8988T (cell line): ENCODE data around the gene OLFM2.
"Not testable (repeated sequence)": the region's sequence is repeated elsewhere in the genome, so short reads cannot be mapped to it uniquely, and the experiment has no call there.

Experiments
- DNase-seq: peaks from one replicate; pipeline ENCODE4 v3.0.0; 2011

Gene OLFM2

DNA sequence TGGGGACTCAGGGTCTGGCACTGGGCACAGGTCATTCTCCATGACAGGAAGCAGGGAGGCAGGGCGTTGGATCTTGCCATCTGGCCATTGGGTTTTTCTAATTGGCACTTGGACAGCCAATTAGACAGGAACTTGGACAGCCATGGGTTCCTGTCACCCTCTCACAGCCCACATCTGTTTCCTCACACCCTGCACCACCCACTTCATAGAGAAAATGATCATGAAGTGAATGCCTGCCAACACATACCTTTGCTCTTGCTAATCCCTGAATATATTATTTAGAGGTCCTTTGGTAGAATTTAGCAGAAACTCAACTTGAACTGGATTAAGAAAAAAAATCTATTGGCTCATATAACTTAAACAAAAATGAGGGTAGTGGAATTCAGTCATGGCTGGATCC lies 4.9 kb upstream of the OLFM2 start:
- DNase-seq: no peak

DNA sequence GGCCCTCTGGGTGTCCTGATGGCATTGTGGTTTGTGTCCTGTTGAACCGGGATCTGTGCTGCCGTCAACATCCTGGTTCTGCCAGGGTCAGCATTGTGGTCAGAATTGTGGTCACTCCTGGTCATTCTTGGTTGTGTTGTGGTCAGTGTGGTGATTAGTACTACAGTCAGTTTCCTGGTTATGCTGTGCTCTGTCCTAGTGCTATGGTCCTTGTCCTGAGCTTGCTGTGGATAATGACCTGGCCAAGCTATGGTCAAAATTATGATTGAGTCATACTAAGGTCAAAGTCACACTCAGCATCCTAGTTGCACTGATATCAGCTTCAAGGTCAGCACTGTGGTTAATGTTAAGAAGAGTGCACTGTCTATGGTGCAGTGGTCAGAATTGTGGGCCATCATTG lies 4.5 kb upstream of the OLFM2 start:
- no peak for DNase-seq

DNA sequence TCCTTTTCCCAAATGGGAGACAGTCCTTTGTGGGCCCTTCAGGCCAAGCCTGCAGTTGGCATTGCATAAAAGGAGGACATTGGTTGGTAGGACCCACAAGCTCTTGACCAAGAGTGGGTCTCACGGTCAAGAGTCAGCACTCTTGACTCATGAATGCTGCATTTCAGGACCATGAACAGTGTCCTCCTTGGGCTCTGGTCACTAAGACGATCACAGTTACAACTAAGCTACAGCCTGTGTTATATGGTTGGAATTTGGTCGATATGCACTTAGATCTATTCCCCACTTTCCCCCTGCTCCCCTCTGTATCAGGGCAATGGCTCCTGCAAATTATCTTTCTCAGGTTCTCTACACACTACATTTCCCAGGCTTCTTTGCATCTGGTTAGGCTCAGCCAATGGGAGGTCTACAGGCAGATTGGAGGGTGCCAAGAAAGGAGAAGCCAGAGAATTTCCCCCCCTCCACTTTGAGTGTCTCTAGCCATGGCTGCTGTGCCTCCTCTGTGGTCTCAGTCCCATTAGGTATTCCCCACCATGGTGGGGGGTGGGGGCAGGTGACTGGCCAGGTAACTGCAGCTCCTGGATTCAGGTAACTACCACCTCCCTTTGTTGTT lies 3.1 kb upstream of the OLFM2 start:
- no peak for DNase-seq

DNA sequence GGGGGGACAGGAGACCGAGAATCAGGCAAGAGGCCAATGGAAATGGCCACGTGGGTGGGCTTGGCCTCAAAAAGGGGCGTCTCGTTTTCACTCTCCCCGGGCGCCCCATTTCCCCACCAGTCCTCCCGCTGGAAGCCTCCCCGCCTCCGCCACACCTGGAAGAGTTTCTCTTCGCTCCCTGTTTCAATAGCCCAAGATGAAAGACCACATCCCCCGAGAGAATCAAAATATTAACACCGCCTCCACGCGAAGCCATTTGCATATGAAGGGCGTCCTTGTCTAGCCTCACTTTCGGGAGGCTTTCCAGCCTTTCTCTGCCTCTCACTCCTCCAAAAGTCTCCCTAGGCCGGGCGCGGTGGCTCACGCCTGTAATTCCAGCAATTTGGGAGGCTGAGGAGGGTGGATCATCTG lies 691 bp upstream of the OLFM2 start:
- no peak for DNase-seq

DNA sequence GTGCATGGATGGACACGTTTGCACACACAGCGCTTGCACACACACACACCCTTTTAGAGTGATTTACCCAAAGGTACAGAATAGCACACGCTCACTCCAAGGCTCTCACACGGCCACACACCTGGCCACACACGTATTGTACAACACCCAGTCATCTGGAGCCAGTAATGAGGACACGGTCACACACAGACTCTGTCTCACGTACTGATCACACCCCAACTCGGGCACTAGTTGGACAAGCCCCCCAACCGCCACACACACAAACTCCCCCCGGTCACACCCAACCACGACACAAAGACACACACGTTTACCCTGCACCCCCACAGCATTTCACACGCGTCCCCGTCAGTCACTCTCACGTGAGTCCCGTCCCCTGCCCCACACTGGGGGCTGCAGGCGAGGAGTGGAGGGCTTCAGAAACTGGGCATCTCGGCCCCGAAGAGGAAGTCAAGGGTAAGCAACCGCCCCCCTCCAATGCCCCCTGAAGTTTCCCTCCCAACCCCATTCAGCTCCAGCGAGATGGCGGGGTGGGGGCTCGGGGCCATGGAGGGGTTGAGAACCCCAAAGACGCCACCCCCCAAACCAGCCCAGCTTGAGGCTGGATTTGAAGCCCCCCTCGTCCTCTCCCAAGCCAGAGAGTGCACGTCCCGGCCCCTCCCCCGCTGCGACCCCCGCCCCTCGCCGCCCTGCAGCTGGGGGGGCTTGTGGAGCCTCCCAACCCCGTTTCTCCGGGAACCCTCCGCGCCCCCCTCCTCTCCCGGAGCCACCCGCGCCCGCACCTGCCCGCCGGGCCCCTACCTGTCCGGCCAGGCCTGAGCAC lies 599 bp downstream of the OLFM2 start:
- no peak for DNase-seq

DNA sequence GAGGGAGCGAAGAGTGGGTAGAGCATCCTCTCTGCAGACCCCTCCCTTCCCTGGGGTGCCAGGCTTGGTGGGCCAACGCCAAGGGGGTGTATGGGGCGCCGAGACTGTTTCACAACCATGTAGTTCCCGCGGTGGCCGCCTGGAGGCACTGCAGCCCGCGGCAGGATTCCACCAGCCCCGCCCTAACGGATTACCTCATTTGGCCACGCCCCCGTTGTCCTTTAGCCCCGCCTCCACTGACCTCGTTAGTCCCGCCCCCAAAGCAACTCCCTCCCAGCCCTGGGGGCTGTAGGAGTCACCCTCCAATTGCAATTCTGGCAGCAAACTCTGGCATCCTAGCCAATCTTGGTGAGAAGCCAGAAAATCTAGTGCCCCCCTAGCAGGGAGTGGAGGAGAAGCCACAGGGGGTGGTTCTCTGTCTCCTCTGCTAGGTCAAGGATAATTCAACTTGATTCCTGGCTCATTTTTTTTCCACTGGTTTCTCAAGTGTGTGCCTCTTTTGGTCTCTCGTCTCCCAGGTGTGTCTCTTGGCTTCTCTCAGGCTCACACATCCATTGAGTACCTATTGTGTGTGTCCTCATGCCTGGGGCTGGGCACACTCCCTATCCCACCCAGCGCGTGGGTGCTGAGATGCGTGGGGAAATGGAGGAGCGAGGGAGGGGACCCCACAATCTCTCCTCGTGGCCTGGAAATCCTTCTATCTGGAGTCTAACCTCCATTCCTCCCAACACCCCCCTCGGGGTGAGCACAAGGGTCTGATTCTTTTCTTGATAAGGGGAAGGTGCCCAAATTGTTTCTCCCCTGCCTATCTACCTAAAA lies 2.0 kb downstream of the OLFM2 start:
- peak; percentile 64 for DNase-seq

DNA sequence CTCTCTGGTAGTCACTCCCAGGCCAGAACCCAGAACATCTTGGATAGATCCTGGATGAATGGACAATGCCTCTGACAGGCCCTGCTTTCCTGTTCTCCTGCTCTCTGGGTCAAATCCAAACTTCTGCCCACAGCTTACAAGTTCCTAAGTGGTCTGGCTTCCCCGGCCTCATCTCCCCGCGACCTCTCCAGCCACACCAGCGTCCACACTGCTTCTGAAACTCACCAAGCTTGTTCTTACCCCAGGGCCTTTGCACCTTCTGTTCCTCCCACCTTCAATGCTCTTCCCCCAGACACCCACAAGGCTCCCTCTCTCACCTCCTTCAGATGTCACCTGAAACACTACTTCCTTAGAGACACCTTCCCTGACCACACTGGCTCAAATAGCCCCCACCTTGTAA lies 3.5 kb downstream of the OLFM2 start:
- DNase-seq: no peak

DNA sequence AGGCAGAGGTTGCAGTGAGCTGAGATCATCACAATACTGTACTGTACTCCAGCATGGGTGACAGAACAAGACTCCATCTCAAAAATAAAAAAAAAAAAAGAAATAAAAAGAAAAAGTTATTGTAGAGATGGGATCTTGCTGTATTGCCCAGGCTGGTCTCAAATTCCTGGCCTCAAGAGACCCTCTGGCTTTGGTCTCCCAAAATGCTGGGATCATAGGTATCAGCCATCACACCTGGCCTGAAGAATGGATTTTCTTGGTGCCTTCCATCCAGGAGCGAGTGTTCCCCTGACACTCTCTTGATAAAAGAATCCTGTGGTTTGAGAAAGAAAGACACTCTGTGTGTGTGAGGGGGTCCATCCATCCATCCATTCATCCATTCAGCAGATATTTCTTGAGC lies 4.7 kb downstream of the OLFM2 start:
- DNase-seq: no peak

DNA sequence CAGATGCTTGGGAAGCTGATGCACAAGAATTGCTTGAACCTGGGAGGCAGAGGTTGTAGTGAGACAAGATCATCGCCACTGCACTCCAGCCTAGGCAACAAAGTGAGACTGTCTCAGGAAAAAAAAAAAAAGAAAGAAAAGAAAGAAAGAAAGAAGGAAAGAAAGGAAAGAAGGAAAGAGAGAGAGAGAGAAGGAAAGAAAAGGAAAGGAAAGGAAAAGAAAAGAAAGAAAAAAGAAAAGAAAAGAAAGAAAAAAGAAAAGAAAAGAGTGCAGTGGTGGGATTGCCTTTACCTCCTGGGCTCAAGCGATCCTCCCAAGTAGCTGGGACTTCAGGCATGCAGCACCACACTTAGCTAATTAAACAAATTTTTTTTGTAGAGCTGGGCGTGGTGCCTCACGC lies 12.9 kb downstream of the OLFM2 start:
- DNase-seq: no peak

DNA sequence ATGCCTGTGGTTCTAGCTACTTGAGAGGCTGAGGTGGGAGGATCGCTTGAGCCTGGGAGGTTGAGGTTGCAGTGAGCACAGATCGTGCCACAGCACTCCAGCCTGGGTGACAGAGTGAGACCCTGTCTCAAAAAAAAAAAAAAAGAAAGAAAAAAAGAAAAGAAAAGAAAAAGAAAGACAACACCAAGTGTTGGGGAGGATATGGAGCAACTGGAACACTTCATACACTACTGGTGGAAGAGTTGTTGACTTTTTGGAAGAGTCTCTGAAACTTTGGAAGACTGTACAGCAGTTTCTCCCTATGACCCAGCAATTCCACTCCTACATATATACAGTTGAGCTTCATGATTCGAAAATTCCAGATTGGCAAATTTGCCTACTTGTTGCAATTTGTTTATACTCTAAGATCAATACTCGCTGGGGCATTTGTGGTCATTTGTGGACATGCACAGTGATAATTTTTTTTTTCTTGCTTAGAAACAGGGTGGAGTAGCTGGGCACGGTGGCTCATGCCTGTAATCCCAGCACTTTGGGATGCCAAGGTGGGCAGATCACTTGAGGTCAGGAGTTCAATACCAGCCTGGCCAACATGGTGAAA lies 13.4 kb downstream of the OLFM2 start:
- not testable (repeated sequence) for DNase-seq

DNA sequence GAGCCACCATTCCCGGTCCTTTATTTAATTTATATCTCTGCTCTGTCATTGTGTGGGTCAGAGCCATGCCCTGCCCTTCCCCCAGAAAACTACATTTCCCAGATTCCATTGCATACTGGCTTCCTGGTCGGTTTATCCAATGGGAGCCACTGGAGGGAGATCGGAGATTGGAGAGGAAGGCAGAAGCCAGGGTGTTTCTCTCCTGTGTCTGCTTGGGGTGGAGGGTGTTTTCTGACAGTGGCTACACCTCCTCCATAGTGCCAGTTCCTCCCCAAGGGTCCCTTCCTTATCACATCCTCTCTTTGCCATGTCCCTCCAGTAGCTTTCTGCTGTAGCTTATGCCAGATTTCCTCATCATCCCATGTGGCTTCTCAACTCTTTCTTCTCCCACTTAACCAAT lies 19.0 kb downstream of the OLFM2 start:
- DNase-seq: peak; percentile 72

DNA sequence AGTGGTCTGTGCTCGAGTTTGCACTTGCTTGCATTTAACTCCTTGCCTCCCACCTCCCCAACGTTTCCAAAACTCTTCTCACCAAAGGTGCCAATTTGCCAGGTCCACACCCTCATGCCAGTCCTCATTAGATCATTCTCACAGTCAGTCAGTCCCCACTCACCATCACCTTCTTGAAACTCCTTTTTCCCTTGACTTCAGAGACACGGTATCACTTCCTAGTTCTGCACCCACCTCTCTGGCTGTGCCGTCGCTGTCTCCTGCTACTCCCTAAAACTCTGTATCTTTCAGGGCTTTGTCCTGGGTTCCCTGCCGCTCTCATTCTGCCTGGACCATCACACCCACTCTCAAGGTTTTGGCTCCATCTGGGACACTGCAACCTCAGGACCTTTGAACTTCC lies 19.6 kb downstream of the OLFM2 start:
- no peak for DNase-seq

DNA sequence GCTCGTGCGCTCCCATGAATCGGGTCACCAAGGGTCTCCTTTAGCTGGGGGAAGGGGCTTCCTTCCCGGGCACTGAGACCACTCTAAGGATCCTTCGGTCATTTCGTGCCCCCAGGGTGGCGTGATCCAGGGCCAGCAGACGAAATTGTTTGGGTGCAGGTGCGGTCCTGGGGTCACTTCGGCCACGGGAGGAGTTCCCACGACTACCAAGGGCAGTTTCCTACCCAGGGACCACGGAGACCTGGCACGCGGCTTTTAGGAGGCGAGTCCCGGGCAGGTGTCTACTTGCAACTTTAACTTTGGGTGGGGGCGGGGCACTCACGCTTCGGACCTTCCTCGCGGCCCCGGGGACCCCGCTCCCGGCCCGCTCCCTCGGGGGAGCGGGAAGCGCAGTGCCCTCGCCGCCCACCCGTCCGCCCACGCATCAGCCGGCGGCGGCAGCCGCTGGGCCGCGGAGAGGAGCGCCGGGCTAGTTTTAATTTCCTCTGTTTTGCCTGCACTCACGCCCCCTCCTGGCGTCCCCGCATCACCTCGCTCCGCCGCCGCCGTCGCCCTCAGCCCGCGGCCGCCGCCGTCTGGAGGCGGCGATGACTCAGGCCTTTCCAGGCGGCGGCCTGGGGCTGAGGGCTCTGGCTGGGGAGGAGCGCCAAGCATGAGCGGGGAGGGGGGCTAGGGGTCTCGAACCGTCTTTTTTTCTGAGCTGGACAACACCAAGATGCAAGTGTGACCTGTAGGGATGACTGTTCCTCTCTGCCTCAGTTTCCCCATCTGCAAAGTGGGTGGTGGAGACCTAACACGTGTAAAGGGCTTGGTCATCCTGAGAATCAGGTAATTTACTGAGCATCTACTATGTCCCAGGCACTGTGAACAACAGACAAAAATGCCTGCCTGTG lies 21.8 kb downstream of the OLFM2 start:
- peak; percentile 86 for DNase-seq

DNA sequence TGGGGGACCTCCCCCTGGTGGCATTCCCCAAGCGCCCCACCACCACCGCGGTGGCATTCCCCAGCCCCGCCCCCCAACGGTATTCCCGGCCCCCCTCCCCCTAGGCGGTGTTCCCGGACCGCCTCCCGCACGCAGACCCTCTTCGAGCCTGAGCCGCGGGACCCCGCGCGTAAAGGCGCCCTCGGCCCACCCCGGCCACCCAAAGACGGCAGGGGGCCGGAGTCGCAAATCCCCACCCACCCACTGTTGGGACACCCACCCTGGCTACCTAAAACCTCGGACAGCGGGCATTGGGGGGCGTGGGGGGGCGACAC lies 22.4 kb downstream of the OLFM2 start:
- DNase-seq: no peak

DNA sequence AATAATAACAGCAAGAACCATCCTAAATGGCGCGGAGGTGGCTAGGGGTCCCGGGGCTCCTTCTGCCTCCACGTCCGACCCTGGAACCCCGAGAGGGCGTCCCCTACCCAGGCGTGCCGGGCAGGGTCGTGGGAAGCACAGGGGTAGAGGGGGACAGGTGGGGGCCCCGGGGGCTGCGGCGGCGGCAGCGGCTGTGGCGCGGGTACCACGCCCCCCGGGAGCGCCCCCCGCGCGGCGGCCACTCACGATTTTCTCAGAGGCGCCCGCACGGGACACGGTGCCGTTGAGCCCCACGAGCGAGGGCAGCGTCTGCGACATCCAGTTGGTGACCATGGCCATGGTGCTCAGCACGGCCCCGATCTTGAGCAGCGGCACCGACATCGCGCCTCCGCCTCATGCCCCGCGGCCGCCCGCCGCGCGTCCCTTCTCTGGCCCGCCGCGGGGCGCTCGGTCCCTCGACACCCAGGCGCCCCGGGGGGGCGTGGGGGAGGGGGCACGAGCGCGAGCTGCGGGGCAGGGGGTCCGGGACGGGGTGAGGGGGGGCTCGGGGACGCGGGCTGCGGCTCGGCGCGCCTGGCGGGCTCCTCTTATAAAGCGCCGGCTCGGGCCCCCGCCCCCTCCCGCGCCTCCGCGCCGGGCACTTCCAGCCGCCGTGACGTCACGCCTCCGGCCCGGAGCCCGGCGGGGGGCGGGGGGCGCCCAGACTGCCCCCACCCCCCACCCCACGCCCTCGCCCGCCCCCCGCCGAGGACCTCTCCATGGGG lies 22.9 kb downstream of the OLFM2 start:
- DNase-seq: peak; percentile 51

DNA sequence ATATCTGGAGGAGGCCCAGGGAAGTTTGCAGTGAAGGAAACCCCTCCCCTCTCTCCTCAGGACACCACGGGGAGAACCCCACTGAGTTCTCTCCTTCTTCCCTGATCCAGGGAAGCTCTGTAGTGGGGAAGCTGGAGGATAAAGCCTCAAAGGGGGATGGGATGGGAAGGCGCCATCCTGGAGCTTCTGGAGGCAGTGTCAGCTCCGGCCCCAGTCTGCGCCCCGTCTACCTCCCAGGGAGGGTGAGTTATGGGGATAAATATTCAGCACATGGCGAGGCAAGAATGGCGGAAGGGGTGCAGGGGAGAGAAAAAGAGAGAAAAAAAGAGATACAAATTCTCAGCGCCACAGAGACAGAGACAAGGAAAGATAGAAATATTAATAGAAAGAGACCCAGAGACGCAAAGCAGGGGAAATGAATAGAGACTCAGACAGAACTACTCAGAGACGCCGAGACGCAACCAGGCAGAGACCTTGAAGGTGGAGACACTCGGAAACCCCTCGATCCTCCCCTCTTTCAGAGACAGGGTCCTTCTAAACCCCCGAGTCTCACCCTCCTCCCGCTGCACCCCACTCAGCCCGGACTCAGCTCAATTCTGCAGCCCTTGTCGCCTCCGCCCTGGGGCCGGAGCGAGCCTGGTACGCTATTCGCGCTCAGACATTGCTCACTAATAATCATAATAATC lies 23.6 kb downstream of the OLFM2 start:
- no peak for DNase-seq

DNA sequence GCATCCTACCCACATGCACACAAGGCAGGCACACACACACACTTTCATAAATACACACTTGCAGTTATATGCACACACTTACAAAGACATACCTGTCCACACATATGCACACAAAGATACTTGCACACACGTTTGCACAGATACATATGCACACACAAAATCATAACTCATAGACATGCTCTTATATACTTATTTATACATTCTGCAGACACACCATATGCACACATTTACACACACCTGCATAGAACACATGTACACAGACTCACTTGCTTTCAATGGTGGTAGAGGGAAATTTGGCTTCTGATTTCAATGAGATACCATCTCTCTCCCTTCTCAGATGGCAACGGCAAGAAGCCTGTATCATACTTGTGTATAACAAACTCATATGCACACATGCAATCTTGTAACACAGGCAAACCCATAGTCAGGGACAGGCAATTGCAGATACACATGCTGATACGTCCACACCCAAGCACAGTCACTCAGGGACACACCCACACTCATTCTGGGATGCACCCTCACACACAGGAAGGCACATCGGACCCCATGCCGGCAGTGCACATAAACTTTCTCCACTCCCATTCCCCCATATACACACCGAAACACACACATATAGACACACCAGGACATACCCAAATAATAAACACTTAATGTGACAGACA lies 24.7 kb downstream of the OLFM2 start:
- DNase-seq: no peak

DNA sequence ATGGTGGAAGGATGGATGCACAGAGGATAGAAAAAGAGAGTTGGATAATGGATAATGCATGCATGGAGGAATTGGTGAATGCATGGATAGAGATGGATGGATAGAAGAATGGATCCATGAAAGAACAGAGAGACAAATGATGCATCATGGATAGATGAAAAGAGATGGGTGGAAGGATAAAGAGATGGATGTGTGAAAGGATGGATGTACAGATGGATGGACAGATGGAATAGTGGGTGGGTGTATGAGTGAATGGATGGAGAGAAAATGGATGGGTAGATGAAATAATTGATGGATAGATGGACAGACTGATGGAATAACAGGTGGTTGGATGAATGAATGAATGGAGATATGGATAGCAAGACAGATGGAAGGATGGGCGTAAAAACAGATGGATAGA lies 25.7 kb downstream of the OLFM2 start:
- no peak for DNase-seq

DNA sequence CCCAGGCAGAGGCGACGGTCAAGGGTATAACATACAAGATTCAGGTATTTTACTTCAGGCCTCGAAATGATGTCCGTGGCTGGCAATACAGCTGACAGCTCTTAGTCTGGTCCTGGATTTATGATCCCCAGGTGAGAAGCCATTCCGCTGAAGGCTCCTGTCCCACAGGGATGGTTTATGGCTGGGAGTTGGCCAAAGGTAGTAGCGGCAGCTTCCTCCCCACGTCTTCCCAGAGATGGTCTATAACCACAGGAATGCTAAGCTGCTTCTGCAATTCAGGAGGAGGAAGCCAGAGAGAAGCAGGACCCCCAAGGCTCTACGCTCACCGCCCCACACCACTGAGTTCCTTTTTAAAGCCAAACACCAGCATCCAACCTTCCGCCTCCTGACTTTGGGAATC lies 27.1 kb downstream of the OLFM2 start:
- no peak for DNase-seq

DNA sequence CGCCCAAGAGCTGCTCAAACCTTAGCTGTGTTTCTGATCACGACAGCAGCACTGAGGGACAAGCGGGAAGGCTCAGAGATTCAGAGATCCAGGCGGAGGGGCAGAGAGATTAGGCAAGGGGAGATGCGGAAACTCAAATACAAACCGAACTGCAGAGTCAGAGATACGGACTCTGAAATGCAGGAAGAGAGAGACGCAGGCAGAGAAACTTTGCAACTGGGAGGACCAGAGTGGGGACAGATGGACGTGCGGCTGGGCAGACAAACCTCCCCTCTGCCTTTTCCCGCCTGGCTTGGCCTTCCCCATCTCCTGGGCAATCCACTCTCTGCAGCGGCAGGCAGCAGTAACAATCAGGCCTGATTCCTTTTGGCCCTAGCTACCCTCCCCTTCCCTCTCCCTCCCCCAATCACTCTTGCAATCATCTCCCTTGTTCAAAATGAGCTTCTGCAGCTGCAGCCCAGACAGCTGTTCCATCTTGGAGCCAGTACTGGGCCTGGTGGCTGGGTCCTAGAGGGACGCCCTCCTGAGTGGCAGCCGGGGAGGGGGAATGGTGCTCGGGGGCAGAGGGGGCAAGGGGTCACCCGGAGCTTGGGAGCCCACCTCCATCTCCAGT lies 29.7 kb downstream of the OLFM2 start:
- no peak for DNase-seq
